Activated naive CD8-positive, alpha-beta T cell (primary cell): ENCODE measurements around the gene CHN2.

Experiments used
- H3K27ac Mint-ChIP-seq: one replicate; pipeline ENCODE4 v1.8.0; 2021; ENCODE audit warnings: mixed read lengths
- H3K27me3 Mint-ChIP-seq: one replicate; pipeline ENCODE4 v1.8.0; 2021; ENCODE audit warnings: mixed read lengths
- H3K36me3 Mint-ChIP-seq: one replicate; pipeline ENCODE4 v1.8.0; 2021; ENCODE audit warnings: mixed read lengths
- H3K4me1 Mint-ChIP-seq: one replicate; pipeline ENCODE4 v1.8.0; 2021; ENCODE audit warnings: low read depth, mixed read lengths
- H3K4me3 Mint-ChIP-seq: one replicate; pipeline ENCODE4 v1.8.0; 2021; ENCODE audit warnings: mild to moderate bottlenecking, mixed read lengths
- H3K9me3 Mint-ChIP-seq: one replicate; pipeline ENCODE4 v1.8.0; 2021; ENCODE audit warnings: low read depth, mixed read lengths

CHN2 gene

DNA sequence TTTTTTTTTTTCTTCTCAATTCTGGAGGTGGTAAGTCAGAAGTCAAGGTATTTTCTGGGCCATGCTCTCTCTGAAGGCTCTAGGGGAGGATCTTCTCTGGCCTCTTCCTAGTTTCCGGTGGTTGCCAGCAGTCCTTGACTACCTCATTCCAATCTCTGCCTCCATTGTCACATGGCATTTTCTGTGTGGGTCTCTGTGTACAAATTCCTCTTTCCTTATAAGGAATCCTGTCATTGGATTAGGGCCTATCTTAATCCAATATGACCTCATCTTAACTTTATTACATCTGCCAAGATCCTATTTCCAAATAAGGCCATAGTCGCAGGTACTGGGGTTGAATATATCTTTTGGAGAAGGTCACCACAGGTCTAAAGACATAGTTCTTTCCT lies 239.8 kb downstream of the CHN2 start:
- Mint-ChIP-seq H3K36me3 (no peaks in the 10 kb centered on the region), H3K27ac (no peak overlapping the region), H3K9me3 (no peaks in the 10 kb centered on the region)

DNA sequence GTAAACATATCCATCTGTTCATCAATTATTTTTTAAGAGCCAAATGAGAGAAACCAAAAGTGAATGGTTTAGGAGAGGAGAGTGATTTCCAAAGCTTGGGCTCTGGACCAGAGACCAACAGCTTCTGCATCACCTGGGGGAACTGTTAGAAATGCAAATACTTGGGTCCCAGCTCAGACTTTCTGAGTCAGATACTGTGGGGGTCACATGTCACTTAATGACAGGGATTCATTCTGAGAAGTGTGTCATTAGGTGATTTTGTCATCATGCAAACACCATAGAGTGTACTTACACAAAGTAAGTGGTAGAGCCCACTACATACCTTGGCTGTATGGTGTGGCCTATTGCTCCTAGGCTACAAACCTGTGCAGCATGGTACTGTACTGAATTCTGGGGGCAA lies 240.6 kb downstream of the CHN2 start:
- H3K36me3 Mint-ChIP-seq, result no peaks in the 10 kb centered on the region
- H3K9me3 Mint-ChIP-seq, result no peaks in the 10 kb centered on the region
- no peak overlapping the region for H3K4me3 Mint-ChIP-seq
- no peaks in the 10 kb centered on the region for H3K27me3 Mint-ChIP-seq
- no peak overlapping the region for H3K27ac Mint-ChIP-seq
- no peaks in the 10 kb centered on the region for H3K4me1 Mint-ChIP-seq

More for the DNA sequence above, 239.8 kb downstream of the CHN2 start:
- Mint-ChIP-seq H3K4me3 (no peak overlapping the region), H3K27me3 (no peaks in the 10 kb centered on the region), H3K4me1 (no peaks in the 10 kb centered on the region)

DNA sequence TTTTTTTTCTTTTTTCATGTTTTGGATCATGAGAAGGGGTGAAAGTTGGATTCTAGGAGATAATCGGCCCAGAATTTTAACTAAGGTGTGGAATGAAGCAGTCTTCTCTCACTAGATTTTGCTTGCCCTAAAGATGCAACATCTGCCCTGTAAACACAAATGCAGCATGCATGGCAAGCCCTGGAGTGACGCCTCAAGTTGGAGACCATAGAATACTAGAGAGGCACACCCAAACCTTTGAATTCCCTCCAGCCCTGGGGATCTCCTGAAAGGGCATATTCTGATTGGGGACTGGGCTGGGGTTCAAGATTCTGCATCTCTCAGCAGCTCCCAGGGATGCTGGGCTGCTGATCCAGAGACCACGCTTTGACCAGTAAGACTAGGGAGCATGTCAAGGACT lies 241.3 kb downstream of the CHN2 start:
- Mint-ChIP-seq H3K4me3 (no peak overlapping the region), H3K27ac (no peak overlapping the region), H3K36me3 (no peaks in the 10 kb centered on the region), H3K9me3 (no peaks in the 10 kb centered on the region), H3K4me1 (no peaks in the 10 kb centered on the region), H3K27me3 (no peaks in the 10 kb centered on the region)

GRCh38 chr7:29442146-29442545 lies 247.6 kb downstream of the CHN2 start:
- no peaks in the 10 kb centered on the region for H3K36me3 Mint-ChIP-seq
- no peak overlapping the region for H3K4me3 Mint-ChIP-seq
- no peak overlapping the region for H3K27ac Mint-ChIP-seq
- no peaks in the 10 kb centered on the region for H3K27me3 Mint-ChIP-seq
- H3K4me1 Mint-ChIP-seq, result no peaks in the 10 kb centered on the region
- no peaks in the 10 kb centered on the region for H3K9me3 Mint-ChIP-seq

DNA sequence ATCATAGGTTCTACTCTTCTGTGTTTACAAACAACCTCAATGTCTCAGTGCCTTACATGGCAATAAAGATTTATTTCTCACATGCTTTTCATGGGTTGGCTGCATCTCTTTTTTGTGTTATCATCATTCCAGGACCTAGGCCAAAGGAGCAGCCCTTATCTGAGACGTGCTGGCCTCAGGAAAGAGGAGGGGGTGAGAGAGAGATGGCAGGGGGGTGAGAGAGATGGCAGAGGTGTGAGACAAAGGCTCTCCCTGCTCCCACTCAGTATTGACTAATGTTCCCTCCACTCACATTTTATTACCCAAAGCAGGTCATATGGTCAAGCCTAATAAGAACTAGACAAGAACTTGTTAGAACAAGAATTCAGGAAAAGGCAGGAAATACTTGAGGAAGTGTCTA lies 249.0 kb downstream of the CHN2 start:
- Mint-ChIP-seq H3K9me3 (no peaks in the 10 kb centered on the region), H3K4me1 (no peaks in the 10 kb centered on the region), H3K36me3 (no peaks in the 10 kb centered on the region)

GRCh38 chr7:29444267-29444666 lies 249.7 kb downstream of the CHN2 start:
- H3K36me3 Mint-ChIP-seq, result no peaks in the 10 kb centered on the region
- no peaks in the 10 kb centered on the region for H3K9me3 Mint-ChIP-seq
- H3K4me1 Mint-ChIP-seq, result no peaks in the 10 kb centered on the region
- no peak overlapping the region for H3K4me3 Mint-ChIP-seq
- no peak overlapping the region for H3K27ac Mint-ChIP-seq
- H3K27me3 Mint-ChIP-seq, result no peaks in the 10 kb centered on the region

More for the DNA sequence above, 249.0 kb downstream of the CHN2 start:
- no peaks in the 10 kb centered on the region for H3K27me3 Mint-ChIP-seq
- no peak overlapping the region for H3K4me3 Mint-ChIP-seq
- no peak overlapping the region for H3K27ac Mint-ChIP-seq

DNA sequence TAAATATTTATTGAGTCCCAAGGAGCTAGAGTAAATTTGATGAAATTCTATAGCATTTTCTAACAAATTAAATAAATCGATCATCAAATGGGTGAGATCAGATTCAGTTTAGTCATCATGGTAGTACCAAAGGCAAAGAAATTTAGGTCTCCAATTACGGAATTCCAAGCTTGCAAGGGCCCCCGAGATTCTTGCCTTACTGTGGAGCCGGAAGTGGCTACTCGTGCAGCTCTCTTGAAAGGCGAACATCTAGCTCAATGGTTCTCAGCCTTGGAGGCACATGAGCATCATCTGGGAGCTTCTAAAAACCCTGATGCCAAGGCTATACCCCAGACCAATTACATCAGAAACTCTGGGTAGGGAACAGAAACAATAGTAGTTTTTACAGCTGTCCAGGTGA lies 251.2 kb downstream of the CHN2 start:
- Mint-ChIP-seq H3K27ac (no peak overlapping the region), H3K36me3 (no peaks in the 10 kb centered on the region)

GRCh38 chr7:29447828-29448227 lies 253.3 kb downstream of the CHN2 start:
- no peaks in the 10 kb centered on the region for H3K36me3 Mint-ChIP-seq
- no peaks in the 10 kb centered on the region for H3K4me1 Mint-ChIP-seq
- H3K9me3 Mint-ChIP-seq, result no peaks in the 10 kb centered on the region
- no peak overlapping the region for H3K4me3 Mint-ChIP-seq
- no peak overlapping the region for H3K27ac Mint-ChIP-seq
- H3K27me3 Mint-ChIP-seq, result no peaks in the 10 kb centered on the region

More for the DNA sequence above, 251.2 kb downstream of the CHN2 start:
- Mint-ChIP-seq H3K4me1 (no peaks in the 10 kb centered on the region), H3K9me3 (no peaks in the 10 kb centered on the region), H3K27me3 (no peaks in the 10 kb centered on the region), H3K4me3 (no peak overlapping the region)

DNA sequence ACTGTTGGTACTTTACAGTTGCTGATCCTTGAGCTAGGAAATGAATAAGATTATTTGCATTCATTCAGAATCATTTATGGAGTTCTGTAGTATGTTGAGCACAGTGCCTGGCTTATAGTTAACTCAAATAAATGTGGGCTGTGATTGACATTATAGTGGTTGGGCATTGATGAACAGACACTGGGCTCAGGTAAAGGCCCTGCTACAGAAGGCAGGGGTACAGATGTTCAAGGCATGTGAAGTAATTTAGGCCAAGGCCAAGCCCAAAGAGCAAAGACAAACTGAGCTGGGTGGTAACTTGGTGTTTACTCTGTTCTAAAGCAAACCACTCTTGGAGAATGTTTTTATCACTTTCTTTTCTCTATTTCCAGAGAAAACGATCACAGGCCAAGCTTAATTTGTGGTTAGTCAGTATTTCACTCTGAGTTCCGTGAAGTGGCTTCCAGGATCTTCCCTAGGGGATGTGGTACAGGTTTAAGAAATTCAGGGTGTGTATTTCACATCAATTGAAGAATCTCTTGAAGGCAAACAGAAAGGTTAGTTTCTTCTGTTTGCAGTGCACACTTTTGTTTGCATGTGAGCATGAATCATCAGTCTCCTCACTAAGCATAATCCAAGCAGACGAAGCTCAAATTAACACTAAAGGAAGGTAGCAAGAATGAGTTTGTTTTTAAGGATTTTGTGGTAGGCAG lies 255.1 kb downstream of the CHN2 start:
- Mint-ChIP-seq H3K27ac (no peak overlapping the region), H3K36me3 (no peaks in the 10 kb centered on the region), H3K9me3 (no peaks in the 10 kb centered on the region), H3K4me3 (no peak overlapping the region), H3K4me1 (no peaks in the 10 kb centered on the region), H3K27me3 (no peaks in the 10 kb centered on the region)

- no peaks in the 10 kb centered on the region for H3K27me3 Mint-ChIP-seq
- H3K27ac Mint-ChIP-seq, result no peak overlapping the region
- no peaks in the 10 kb centered on the region for H3K9me3 Mint-ChIP-seq
- H3K4me1 Mint-ChIP-seq, result no peaks in the 10 kb centered on the region
- H3K4me3 Mint-ChIP-seq, result no peak overlapping the region
- no peaks in the 10 kb centered on the region for H3K36me3 Mint-ChIP-seq
These were observed 258.4 kb downstream of the CHN2 start for GRCh38 chr7:29453021-29453420.

- no peak overlapping the region for H3K4me3 Mint-ChIP-seq
- H3K9me3 Mint-ChIP-seq, result no peaks in the 10 kb centered on the region
- H3K27ac Mint-ChIP-seq, result no peak overlapping the region
- H3K27me3 Mint-ChIP-seq, result peaks cover 2% of the 10 kb centered on the region
- H3K4me1 Mint-ChIP-seq, result no peaks in the 10 kb centered on the region
- H3K36me3 Mint-ChIP-seq, result no peaks in the 10 kb centered on the region
These were observed 259.9 kb downstream of the CHN2 start for GRCh38 chr7:29454464-29454863.

DNA sequence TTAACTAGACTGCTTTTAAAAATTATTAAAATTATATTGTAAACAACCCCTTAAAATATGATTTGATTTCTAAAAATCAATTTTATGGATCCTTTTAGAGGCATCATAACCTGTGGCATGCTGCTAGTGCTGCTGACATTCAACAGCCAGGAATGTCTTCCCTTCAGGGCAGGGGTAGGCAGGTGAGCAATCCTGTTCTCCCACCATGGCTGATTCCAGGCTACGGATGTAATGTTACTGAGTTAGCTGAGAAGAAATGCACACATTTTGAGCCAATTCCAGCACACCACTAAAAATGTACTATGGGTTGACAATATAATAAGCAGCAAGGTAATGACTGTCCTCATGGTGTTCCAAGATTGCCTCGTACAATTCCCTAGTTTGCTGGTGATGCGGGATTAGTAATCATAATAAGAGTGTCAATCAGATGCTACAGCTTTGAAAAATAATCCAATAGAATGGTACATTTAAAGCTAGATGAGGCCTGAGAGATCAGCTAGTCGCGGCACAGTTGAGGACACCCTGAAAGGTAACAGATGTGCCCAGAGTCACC lies 260.4 kb downstream of the CHN2 start:
- no peaks in the 10 kb centered on the region for H3K9me3 Mint-ChIP-seq
- no peaks in the 10 kb centered on the region for H3K4me1 Mint-ChIP-seq
- H3K36me3 Mint-ChIP-seq, result no peaks in the 10 kb centered on the region
- H3K27ac Mint-ChIP-seq, result no peak overlapping the region
- H3K4me3 Mint-ChIP-seq, result no peak overlapping the region
- peaks cover 2% of the 10 kb centered on the region for H3K27me3 Mint-ChIP-seq

- Mint-ChIP-seq H3K4me1 (no peaks in the 10 kb centered on the region), H3K27me3 (peaks cover 3% of the 10 kb centered on the region), H3K9me3 (no peaks in the 10 kb centered on the region), H3K36me3 (no peaks in the 10 kb centered on the region), H3K4me3 (no peak overlapping the region), H3K27ac (no peak overlapping the region)
These were observed 262.6 kb downstream of the CHN2 start for GRCh38 chr7:29457141-29457561.

- no peaks in the 10 kb centered on the region for H3K9me3 Mint-ChIP-seq
These were observed 263.0 kb downstream of the CHN2 start for GRCh38 chr7:29457565-29458011.

DNA sequence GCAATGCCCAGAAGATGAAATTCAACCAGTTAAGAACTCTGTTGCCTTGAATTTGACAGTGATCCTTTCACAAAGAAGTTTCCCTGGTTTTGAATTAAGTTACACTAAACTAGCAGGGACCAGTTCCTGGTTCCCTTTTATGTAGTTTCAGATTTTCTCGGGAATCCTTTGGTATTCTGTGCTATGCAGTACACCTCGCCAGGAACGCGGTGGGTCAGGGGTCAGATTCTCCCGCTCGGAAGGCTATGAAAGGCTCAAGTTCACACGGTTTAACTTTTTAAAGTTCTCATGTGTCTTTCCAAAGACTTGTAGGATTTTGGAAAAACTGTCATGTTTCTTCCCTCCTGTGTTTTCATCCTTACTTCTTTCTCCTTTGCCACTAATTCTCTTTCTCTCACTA lies 264.4 kb downstream of the CHN2 start:
- Mint-ChIP-seq H3K9me3 (no peaks in the 10 kb centered on the region), H3K27me3 (peaks cover 3% of the 10 kb centered on the region), H3K4me3 (no peak overlapping the region), H3K27ac (no peak overlapping the region), H3K4me1 (no peaks in the 10 kb centered on the region), H3K36me3 (no peaks in the 10 kb centered on the region)

More at GRCh38 chr7:29457565-29458011, 263.0 kb downstream of the CHN2 start:
- Mint-ChIP-seq H3K4me1 (no peaks in the 10 kb centered on the region), H3K27me3 (peaks cover 3% of the 10 kb centered on the region), H3K36me3 (no peaks in the 10 kb centered on the region), H3K27ac (no peak overlapping the region), H3K4me3 (no peak overlapping the region)

DNA sequence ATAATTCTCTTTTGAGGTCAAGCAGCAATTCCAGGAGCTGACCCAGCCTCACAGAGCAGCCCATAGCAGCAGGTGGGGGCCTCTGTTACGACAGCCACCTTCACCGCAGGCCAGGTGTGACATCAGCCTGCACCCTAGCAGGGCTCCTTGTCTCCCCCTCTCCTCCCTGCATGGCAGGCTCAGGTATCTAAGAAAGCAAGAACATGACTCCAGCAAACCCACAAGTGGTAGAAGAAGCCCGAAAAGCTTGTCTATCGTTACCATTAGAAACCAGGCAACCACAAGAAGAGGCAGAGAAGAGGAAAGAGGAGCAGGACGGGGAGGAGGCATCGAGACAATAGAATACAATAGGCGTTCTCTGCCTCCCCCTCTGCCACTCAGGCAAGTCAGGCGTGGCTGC lies 265.0 kb downstream of the CHN2 start:
- no peaks in the 10 kb centered on the region for H3K36me3 Mint-ChIP-seq
- no peaks in the 10 kb centered on the region for H3K9me3 Mint-ChIP-seq
- no peak overlapping the region for H3K4me3 Mint-ChIP-seq
- no peak overlapping the region for H3K27ac Mint-ChIP-seq
- peaks cover 3% of the 10 kb centered on the region for H3K27me3 Mint-ChIP-seq
- H3K4me1 Mint-ChIP-seq, result no peaks in the 10 kb centered on the region
